Pancreas (tissue), 10 donors: ENCODE measurements around the gene NT5DC4. TPM values are rescaled to one million over a fixed set of nuclear protein-coding genes. Genes with fewer than 3 reads are reported as not detected.

Experiments used
- ATAC-seq, 4 donors: fragments of 200-7000 bp; cut with Tn5 transposase; one replicate each; pipeline versions ENCODE4 v1.8.0 to v1.9.1; 2020; ENCODE audit warnings: mild to moderate bottlenecking in 4 of 4, moderate library complexity in 4 of 4
- DNase-seq, 6 donors: peaks; one replicate each; pipeline ENCODE4 v3.0.0-alpha.2; 2020
- FAIRE-seq: peaks from 2 replicates; lab custom pipeline; 2012; peaks lifted over from hg19 to GRCh38; lab: Jason Lieb, UNC
- H3K27ac ChIP-seq, 4 donors: fragments of 200-600 bp; sonication (generic); 1 replicate in 3 of 4; 2 replicates in 1 of 4; pipeline versions ENCODE4 v1.5.0 to v1.8.0; 2020
- H3K27me3 ChIP-seq, 4 donors: fragments of 200-600 bp; one replicate each; pipeline ENCODE4 v1.8.0; 2021
- H3K36me3 ChIP-seq, 3 donors: fragments of 200-600 bp; sonication (generic) in 1 of 3; one replicate each; pipeline versions ENCODE4 v1.5.0 to v1.8.0; 2020 to 2021
- H3K4me1 ChIP-seq, 3 donors: fragments of 200-600 bp; one replicate each; pipeline ENCODE4 v1.8.0; 2021
- H3K4me3 ChIP-seq, 4 donors: fragments of 200-600 bp; sonication (generic) in 2 of 4; one replicate each; pipeline versions ENCODE4 v1.5.0 to v1.8.0; 2020 to 2021
- H3K9me3 ChIP-seq, 4 donors: fragments of 200-600 bp; one replicate each; pipeline ENCODE4 v1.8.0; 2021
- WGBS, 2 donors: extraction: QIAGEN DNeasy Blood & Tissue Kit; methylation state at CpG; one replicate each; pipeline ENCODE4 v1.1.7; 2013; 5-methylcytosine and 5-hydroxymethylcytosine counted together
- intact Hi-C, 3 donors: fragments of 100-400 bp; cut with DNase I; formaldehyde crosslinking; loops; one replicate each; pipeline versions ENCODE4 v1.11.1 to v1.14.2; 2022
- polyA plus RNA-seq, 2 donors: library from polyadenylated mRNA; stranded (reverse); fragments of 200-250 nt; gene quantifications; one replicate each; pipeline ENCODE4 v1.2.3, GENCODE V29; 2013
- total RNA-seq, 6 donors: library from RNA; stranded (reverse); fragmentation: NEBNext Ultra II Directional in 4 of 6; extraction: Animal tissue kit (Norgen Biotek cat#: 25700) in 4 of 6; gene quantifications; one replicate each; pipeline versions ENCODE4 v1.2.1 to v1.2.4, GENCODE V29; 2021 to 2023
- TF ChIP-seq, protein P1 (sequence below), 4 donors: fragments of 200-600 bp; sonication (generic) in 3 of 4; IDR thresholded peaks; one replicate each; pipeline versions ENCODE4 v1.5.0 to v1.8.0; 2021; ENCODE audit warnings: antibody characterized with exemption in 4 of 4
- donor health status: healthy with polysubstance abuse.
- donor health status: DM: no; HTN: no; CAD: no; lungs with moderate emphysema.
- donor health status: DM: no; HTN: no; CAD: no.
- donor health status: control.
- donor health status: control.
- donor health status: Bipolar disorder and iron deficiency.
- donor health status: DM: yes; HTN: yes; CAD: no.
- donor health status: DM: no; HTN: no; CAD: no.
- donor health status: DM: no; HTN: no; CAD: no.
- donor health status: DM: yes; HTN: yes; CAD: no.

Gene NT5DC4
- total and polyA plus RNA-seq, 8 donors = 0.09 TPM; not detected in 7

DNA sequence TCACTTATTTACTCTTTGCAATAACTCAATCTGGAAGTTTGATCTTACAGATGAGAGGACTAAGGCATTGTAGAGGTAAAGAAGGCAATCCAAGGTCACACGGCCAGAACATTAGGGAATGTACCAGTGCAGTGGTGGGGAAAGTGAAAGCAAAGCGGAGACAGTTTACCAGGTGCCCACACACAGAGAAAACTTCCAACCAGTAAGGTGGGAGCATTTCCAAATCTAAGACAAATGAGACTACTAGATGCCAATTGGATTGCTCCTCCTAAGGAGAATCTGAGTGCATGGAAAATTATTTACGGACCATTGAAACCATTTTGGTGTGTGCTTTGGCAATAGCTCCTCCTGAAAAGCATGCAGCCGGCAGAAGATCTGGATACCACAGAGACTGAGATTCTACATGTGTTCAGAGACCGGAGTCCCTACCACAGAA is 40.1 kb upstream of the NT5DC4 start:
- H3K36me3 ChIP-seq = no peaks in the 10 kb centered on the region
- intact Hi-C loops = no loop called here
- FAIRE-seq (no peak), DNase-seq (no peak), ATAC-seq (peak in 3 of 4 donors; percentile 47 to 63 (median 57))
- no peaks in the 10 kb centered on the region for H3K9me3 ChIP-seq
- TF ChIP-seq, protein P1, sequence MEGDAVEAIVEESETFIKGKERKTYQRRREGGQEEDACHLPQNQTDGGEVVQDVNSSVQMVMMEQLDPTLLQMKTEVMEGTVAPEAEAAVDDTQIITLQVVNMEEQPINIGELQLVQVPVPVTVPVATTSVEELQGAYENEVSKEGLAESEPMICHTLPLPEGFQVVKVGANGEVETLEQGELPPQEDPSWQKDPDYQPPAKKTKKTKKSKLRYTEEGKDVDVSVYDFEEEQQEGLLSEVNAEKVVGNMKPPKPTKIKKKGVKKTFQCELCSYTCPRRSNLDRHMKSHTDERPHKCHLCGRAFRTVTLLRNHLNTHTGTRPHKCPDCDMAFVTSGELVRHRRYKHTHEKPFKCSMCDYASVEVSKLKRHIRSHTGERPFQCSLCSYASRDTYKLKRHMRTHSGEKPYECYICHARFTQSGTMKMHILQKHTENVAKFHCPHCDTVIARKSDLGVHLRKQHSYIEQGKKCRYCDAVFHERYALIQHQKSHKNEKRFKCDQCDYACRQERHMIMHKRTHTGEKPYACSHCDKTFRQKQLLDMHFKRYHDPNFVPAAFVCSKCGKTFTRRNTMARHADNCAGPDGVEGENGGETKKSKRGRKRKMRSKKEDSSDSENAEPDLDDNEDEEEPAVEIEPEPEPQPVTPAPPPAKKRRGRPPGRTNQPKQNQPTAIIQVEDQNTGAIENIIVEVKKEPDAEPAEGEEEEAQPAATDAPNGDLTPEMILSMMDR (IDR thresholded peaks at IDR 0.05) = no peak
- no peak overlapping the region for H3K27ac ChIP-seq
- H3K27me3 ChIP-seq = no peaks in the 10 kb centered on the region
- 66 to 78% methylated on average over 5 of the region's 5 CpGs for WGBS, 2 donors
- H3K4me3 ChIP-seq = no peak overlapping the region
- no peaks in the 10 kb centered on the region for H3K4me1 ChIP-seq

DNA sequence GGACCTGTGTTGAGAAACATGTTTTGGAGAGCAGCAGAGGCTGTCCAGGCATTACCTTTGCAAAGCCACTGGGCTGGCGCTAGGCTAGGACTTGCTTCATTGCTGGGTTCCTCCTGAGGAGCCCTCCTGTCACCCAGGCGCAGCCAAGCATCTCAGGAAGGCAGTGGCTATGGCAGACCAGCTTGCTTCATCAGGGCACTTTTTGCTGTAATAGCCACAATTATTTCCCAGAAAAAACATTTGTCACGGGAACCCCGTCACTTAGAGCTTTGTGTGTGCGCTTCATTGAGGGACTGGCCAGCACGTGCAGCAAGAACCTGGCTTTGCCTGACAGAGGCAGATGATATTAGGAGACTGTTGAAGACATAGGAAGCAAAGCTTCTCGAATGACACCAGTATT is 38.7 kb upstream of the NT5DC4 start:
- WGBS, 2 donors = 75 to 81% methylated on average over 7 of the region's 7 CpGs
- intact Hi-C loops = no loop called here
- H3K27ac ChIP-seq = no peak overlapping the region
- no peak for FAIRE-seq
- TF ChIP-seq, protein P1 (IDR thresholded peaks at IDR 0.05) = no peak
- no peak overlapping the region for H3K4me3 ChIP-seq
- no peaks in the 10 kb centered on the region for H3K9me3 ChIP-seq
- no peaks in the 10 kb centered on the region for H3K27me3 ChIP-seq
- H3K36me3 ChIP-seq = no peaks in the 10 kb centered on the region
- ATAC-seq = no peak
- no peak for DNase-seq
- H3K4me1 ChIP-seq = no peaks in the 10 kb centered on the region

DNA sequence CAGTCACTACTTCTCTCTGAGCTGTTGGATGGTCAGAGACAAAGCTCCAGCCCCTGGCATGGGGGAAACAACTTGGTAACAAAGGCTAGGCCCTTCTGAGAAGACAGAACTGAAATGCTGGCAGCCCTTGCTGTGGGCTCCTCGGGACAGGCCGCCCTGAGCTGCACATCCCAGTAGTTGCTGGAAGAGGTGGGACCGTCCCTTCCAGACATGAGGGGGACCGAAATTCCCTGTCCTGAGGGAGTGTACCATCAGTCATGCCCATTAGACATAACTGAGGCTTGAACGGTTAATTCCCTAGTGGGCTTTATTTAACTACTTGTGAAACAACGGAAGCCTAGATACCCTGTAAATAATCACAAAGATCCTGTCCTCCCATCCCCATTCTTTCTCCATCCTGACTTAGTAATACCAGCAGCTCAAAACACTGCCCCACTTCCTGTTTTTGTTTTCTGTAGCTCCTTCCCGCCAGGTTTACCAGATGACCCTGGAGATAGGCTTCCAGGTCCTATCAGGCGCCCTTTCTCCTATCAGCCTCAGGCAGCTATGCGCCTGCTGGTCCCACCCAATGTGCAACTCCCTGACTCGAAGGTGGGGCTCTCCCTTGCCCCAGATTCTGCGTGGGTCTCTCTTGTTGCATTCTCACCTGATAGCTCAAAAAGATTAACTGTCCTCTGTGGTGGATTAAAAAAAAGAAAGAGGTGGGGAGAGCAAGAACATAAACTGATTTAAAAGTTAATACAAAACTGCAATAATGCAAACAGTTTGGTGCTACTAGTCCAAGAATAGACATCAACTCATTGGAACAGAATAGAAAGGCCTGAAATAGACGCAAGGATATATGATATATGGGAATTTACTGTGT is 37.0 kb upstream of the NT5DC4 start:
- DNase-seq (no peak), FAIRE-seq (no peak), ATAC-seq (no peak)
- no peaks in the 10 kb centered on the region for H3K9me3 ChIP-seq
- no peaks in the 10 kb centered on the region for H3K27me3 ChIP-seq
- no peak overlapping the region for H3K27ac ChIP-seq
- H3K4me1 ChIP-seq = no peaks in the 10 kb centered on the region
- 71 to 76% methylated on average over 12 of the region's 12 CpGs for WGBS, 2 donors
- no peaks in the 10 kb centered on the region for H3K36me3 ChIP-seq
- no peak overlapping the region for H3K4me3 ChIP-seq
- intact Hi-C loops = no loop called here
- TF ChIP-seq, protein P1 (IDR thresholded peaks at IDR 0.05) = no peak

DNA sequence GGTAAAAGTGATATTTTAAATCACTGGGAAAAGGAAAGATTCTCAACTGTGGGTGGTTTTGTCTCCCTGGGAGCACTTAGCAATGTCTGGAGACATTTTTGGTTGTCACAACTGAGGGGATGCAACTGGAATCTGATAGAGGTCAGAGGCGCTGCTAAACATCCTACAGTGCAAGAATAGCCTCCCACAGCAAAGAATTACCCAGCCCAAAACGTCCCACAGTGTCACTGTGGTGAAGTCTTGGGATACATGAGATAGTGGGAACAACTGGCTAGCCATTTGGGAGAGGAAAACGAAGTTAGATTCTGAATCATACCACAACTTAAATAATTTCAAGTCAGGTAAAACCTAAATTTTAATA is 36.4 kb upstream of the NT5DC4 start:
- FAIRE-seq = no peak
- no peaks in the 10 kb centered on the region for H3K9me3 ChIP-seq
- no peak for ATAC-seq
- no peak overlapping the region for H3K4me3 ChIP-seq
- DNase-seq = no peak
- H3K36me3 ChIP-seq = no peaks in the 10 kb centered on the region
- no peaks in the 10 kb centered on the region for H3K27me3 ChIP-seq
- intact Hi-C loops = no loop called here
- TF ChIP-seq, protein P1 (IDR thresholded peaks at IDR 0.05) = no peak
- H3K4me1 ChIP-seq = no peaks in the 10 kb centered on the region
- 48 to 61% methylated on average over 3 of the region's 3 CpGs for WGBS, 2 donors
- H3K27ac ChIP-seq = no peak overlapping the region

DNA sequence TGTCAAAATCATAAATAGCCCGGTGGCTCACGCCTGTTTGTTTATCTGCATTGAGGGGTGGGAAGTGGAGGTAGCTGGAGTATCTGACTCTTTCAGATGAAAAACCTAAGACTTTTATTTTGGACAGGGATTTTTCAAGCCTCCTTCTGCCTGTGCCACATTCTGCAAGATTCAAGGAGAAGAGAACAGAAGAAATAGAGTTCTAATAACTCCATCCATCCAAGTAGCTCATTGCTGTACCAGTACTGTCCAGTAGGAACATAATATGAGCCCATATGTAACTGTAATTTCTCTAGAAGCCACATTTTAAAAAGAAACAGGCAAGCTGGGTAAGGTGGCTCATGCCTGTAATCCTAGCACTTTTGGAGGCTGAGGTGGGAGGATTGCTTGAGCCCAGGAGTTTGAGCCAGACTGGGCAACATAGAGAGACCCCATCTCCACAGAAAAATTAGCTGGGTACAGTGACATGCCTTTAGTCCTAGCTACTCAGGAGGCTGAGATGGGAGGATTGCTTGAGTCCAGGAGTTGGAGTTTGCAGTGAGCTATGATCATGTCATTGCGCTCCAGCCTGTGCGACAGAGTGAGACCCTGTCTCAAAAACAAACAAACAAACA is 35.4 kb upstream of the NT5DC4 start:
- Histone ChIP-seq H3K36me3 (no peaks in the 10 kb centered on the region), H3K27me3 (no peaks in the 10 kb centered on the region), H3K27ac (no peak overlapping the region), H3K9me3 (no peaks in the 10 kb centered on the region), H3K4me3 (no peak overlapping the region), H3K4me1 (no peaks in the 10 kb centered on the region)
- ATAC-seq (no peak), DNase-seq (no peak), FAIRE-seq (no peak)
- TF ChIP-seq, protein P1 (IDR thresholded peaks at IDR 0.05) = peak in 1 of 4 donors; percentile 11
- 86 to 88% methylated on average over 4 of the region's 4 CpGs for WGBS, 2 donors
- intact Hi-C loops = no loop called here
